COLO668 (cell line): ENCODE results near the gene IZUMO4.
A peak's percentile ranks its signal among the peaks of the same experiment; 100 is the strongest.

Source experiments
- DNase-seq: peaks from one replicate; lab custom pipeline; 2025; ENCODE audit not compliant: unreplicated experiment; lab: John Stamatoyannopoulos, UW

Gene IZUMO4

GRCh38 chr19:2058570-2059421 is 37.9 kb upstream of the IZUMO4 start:
- DNase-seq: no peak

- DNase-seq: peak; percentile 87
Measured at GRCh38 chr19:2059422-2060201, 37.1 kb upstream of the IZUMO4 start.

- no peak for DNase-seq
Measured at GRCh38 chr19:2060884-2061494, 35.7 kb upstream of the IZUMO4 start.

GRCh38 chr19:2061495-2062388 is 35.0 kb upstream of the IZUMO4 start:
- DNase-seq: peak; percentile 99

GRCh38 chr19:2062389-2062729 is 34.4 kb upstream of the IZUMO4 start:
- no peak for DNase-seq

GRCh38 chr19:2062770-2063169 is 33.9 kb upstream of the IZUMO4 start:
- no peak for DNase-seq

- no peak for DNase-seq
Measured at GRCh38 chr19:2063824-2064223, 32.9 kb upstream of the IZUMO4 start.

- peak; percentile 9 for DNase-seq
Measured at GRCh38 chr19:2064395-2064787, 32.3 kb upstream of the IZUMO4 start.

GRCh38 chr19:2064788-2065524 is 31.8 kb upstream of the IZUMO4 start:
- DNase-seq: peak; percentile 18

GRCh38 chr19:2070436-2070827 is 26.3 kb upstream of the IZUMO4 start:
- DNase-seq: no peak

- no peak for DNase-seq
Measured at GRCh38 chr19:2070986-2071673, 25.6 kb upstream of the IZUMO4 start.

- no peak for DNase-seq
Measured at GRCh38 chr19:2072757-2073551, 23.8 kb upstream of the IZUMO4 start.

GRCh38 chr19:2076526-2076944 is 20.2 kb upstream of the IZUMO4 start:
- no peak for DNase-seq

GRCh38 chr19:2077398-2077797 is 19.3 kb upstream of the IZUMO4 start:
- DNase-seq: no peak

GRCh38 chr19:2077833-2078619 is 18.7 kb upstream of the IZUMO4 start:
- no peak for DNase-seq

- no peak for DNase-seq
Measured at GRCh38 chr19:2079076-2079864, 17.4 kb upstream of the IZUMO4 start.

- no peak for DNase-seq
Measured at GRCh38 chr19:2079865-2080301, 16.8 kb upstream of the IZUMO4 start.
